ENCODE measurements around the gene DAG1. TPM values are rescaled to one million over a fixed set of nuclear protein-coding genes. Genes with fewer than 3 reads are reported as not detected.
A peak's percentile ranks its signal among the peaks of the same experiment; 100 is the strongest.

Gene DAG1
- total and polyA plus RNA-seq, 2 experiments from 2014 or later: 50.3 to 59.9 TPM

GRCh38 chr3:49454898-49455681 is 15.0 kb upstream of the DAG1 start:
- Histone ChIP-seq H3K27me3 (no peaks in the 10 kb centered on the region), H3K79me2 (no peaks in the 10 kb centered on the region), H4K20me1 (ENCODE audit: insufficient read depth, poor library complexity, severe bottlenecking) (no peaks in the 10 kb centered on the region), H3K36me3 (replicated peaks; ENCODE audit: insufficient read depth, low read depth) (no peaks in the 10 kb centered on the region), H2AFZ (no peak overlapping the region), H3K4me1 (ENCODE audit: insufficient read depth) (peaks cover 10% of the 10 kb centered on the region), H3K4me2 (no peak overlapping the region), H3K27ac (no peak overlapping the region), H3K4me3 (no peak overlapping the region), H3K9me3 (ENCODE audit: low read depth) (no peaks in the 10 kb centered on the region), H3K9me2 (replicated peaks; ENCODE audit: insufficient read depth) (no peaks in the 10 kb centered on the region)
- TF ChIP-seq EZH2phosphoT487 (IDR thresholded peaks at IDR 0.05; ENCODE audit: low read depth, severe bottlenecking, unreplicated experiment) (no peak), EZH2 (IDR thresholded peaks at IDR 0.05; ENCODE audit: borderline replicate concordance) (no peak), CTCF (IDR thresholded peaks at IDR 0.05; ENCODE audit: poor library complexity) (no peak)
- DNase-seq (ENCODE audit: low spot score): no peak
- WGBS (ENCODE audit: low lambda C conversion rate, missing lambda C conversion rate): 75% methylated on average over 3 of the region's 3 CpGs

DNA sequence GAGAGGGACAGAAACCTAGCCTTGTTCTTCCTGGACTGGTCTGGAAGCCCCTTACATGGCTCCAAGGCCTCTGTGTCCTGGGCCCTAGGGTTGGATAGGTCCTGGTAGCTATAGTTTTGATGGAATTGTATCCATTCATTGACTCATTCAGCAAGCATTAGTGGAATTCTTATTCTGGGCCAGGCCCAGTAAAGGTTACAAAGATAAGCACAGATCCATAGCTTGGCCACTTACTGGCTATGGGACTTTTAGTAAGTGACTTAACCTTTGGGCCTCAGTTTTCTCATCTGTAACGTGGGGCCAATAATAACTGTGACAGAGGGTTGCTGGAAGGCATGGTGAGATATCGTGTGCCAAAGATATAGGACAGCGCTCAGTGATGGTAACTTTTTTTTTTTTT is 13.6 kb upstream of the DAG1 start:
- Histone ChIP-seq H3K36me3 (replicated peaks; ENCODE audit: insufficient read depth, low read depth) (no peaks in the 10 kb centered on the region), H2AFZ (no peak overlapping the region), H3K4me3 (no peak overlapping the region), H3K27me3 (no peaks in the 10 kb centered on the region), H3K9me3 (ENCODE audit: low read depth) (no peaks in the 10 kb centered on the region), H3K27ac (no peak overlapping the region), H4K20me1 (ENCODE audit: insufficient read depth, poor library complexity, severe bottlenecking) (no peaks in the 10 kb centered on the region), H3K4me2 (no peak overlapping the region), H3K9me2 (replicated peaks; ENCODE audit: insufficient read depth) (no peaks in the 10 kb centered on the region), H3K79me2 (no peaks in the 10 kb centered on the region), H3K4me1 (ENCODE audit: insufficient read depth) (peaks cover 24% of the 10 kb centered on the region)
- WGBS (ENCODE audit: low lambda C conversion rate, missing lambda C conversion rate): 84% methylated on average over 3 of the region's 3 CpGs
- TF ChIP-seq CTCF (IDR thresholded peaks at IDR 0.05; ENCODE audit: poor library complexity): no peak
- no peak for TF ChIP-seq EZH2 (IDR thresholded peaks at IDR 0.05; ENCODE audit: borderline replicate concordance)
- TF ChIP-seq EZH2phosphoT487 (IDR thresholded peaks at IDR 0.05; ENCODE audit: low read depth, severe bottlenecking, unreplicated experiment): no peak
- no peak for DNase-seq (ENCODE audit: low spot score)

GRCh38 chr3:49460188-49460890 is 9.7 kb upstream of the DAG1 start:
- Histone ChIP-seq H3K9me3 (ENCODE audit: low read depth) (no peaks in the 10 kb centered on the region), H3K79me2 (no peaks in the 10 kb centered on the region), H3K4me1 (ENCODE audit: insufficient read depth) (peaks cover 36% of the 10 kb centered on the region), H3K4me3 (no peak overlapping the region), H3K36me3 (replicated peaks; ENCODE audit: insufficient read depth, low read depth) (no peaks in the 10 kb centered on the region), H3K27me3 (no peaks in the 10 kb centered on the region), H3K9me2 (replicated peaks; ENCODE audit: insufficient read depth) (no peaks in the 10 kb centered on the region), H3K27ac (peak overlapping the region; percentile 88), H4K20me1 (ENCODE audit: insufficient read depth, poor library complexity, severe bottlenecking) (no peaks in the 10 kb centered on the region), H2AFZ (no peak overlapping the region), H3K4me2 (no peak overlapping the region)
- TF ChIP-seq EZH2phosphoT487 (IDR thresholded peaks at IDR 0.05; ENCODE audit: low read depth, severe bottlenecking, unreplicated experiment): no peak
- DNase-seq (ENCODE audit: low spot score): no peak
- WGBS (ENCODE audit: low lambda C conversion rate, missing lambda C conversion rate): 67% methylated on average over 2 of the region's 2 CpGs

DNA sequence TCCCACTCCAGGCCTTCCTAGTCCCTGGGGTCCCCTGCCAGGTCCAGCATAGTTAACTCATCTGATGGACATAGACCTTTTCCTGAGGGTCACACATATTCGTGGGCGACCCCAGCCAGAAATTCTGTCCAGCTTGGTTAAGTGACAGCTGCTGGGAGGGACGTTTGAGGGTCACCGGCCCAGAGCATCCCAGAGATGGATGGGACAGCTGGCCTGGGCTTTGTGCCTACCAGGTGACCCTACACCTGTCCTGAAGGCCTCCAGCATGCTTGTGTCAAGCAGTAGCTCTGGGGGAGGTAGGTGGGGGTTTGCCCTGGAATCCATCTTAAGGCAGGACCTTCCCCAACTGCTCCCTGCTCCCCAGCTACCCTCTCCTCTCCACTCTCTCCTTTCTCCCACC is 9.1 kb upstream of the DAG1 start:
- DNase-seq (ENCODE audit: low spot score): no peak
- Histone ChIP-seq H2AFZ (no peak overlapping the region), H3K27ac (peak overlapping the region; percentile 88), H3K9me2 (replicated peaks; ENCODE audit: insufficient read depth) (no peaks in the 10 kb centered on the region), H4K20me1 (ENCODE audit: insufficient read depth, poor library complexity, severe bottlenecking) (no peaks in the 10 kb centered on the region), H3K9me3 (ENCODE audit: low read depth) (no peaks in the 10 kb centered on the region), H3K4me3 (no peak overlapping the region), H3K79me2 (no peaks in the 10 kb centered on the region), H3K4me1 (ENCODE audit: insufficient read depth) (peaks cover 42% of the 10 kb centered on the region), H3K27me3 (no peaks in the 10 kb centered on the region), H3K36me3 (replicated peaks; ENCODE audit: insufficient read depth, low read depth) (no peaks in the 10 kb centered on the region), H3K4me2 (no peak overlapping the region)
- TF ChIP-seq EZH2 (IDR thresholded peaks at IDR 0.05; ENCODE audit: borderline replicate concordance) (no peak), EZH2phosphoT487 (IDR thresholded peaks at IDR 0.05; ENCODE audit: low read depth, severe bottlenecking, unreplicated experiment) (no peak), CTCF (IDR thresholded peaks at IDR 0.05; ENCODE audit: poor library complexity) (no peak)
- WGBS (ENCODE audit: low lambda C conversion rate, missing lambda C conversion rate): 87% methylated on average over 4 of the region's 4 CpGs

Measured in hepatocyte (in vitro differentiated cells).